ENCODE results near the gene MRPL34. TPM values are rescaled to one million over a fixed set of nuclear protein-coding genes. Genes with fewer than 3 reads are reported as not detected.
A peak's percentile ranks its signal among the peaks of the same experiment; 100 is the strongest.

The MRPL34 gene
- total and polyA plus RNA-seq, 8 donors: 32.2 to 91.9 (median 39.4) TPM

- Histone ChIP-seq H3K9me3 (no peaks in the 10 kb centered on the region), H3K4me1 (peaks cover 12 to 37% of the 10 kb centered on the region in 2 donors), H3K4me3 (no peak overlapping the region), H3K27me3 (no peaks in the 10 kb centered on the region), H3K27ac (no peak overlapping the region), H3K36me3 (peaks cover 0 to 8% of the 10 kb centered on the region in 2 donors)
- no peak for TF ChIP-seq CTCF (IDR thresholded peaks at IDR 0.05)
- peak in 1 of 4 donors; percentile 34 for DNase-seq
- ATAC-seq: no peak
- intact Hi-C loops (cut with DNase I): no loop called here
Measured at GRCh38 chr19:17339088-17339741, 33.5 kb downstream of the MRPL34 start.

DNA sequence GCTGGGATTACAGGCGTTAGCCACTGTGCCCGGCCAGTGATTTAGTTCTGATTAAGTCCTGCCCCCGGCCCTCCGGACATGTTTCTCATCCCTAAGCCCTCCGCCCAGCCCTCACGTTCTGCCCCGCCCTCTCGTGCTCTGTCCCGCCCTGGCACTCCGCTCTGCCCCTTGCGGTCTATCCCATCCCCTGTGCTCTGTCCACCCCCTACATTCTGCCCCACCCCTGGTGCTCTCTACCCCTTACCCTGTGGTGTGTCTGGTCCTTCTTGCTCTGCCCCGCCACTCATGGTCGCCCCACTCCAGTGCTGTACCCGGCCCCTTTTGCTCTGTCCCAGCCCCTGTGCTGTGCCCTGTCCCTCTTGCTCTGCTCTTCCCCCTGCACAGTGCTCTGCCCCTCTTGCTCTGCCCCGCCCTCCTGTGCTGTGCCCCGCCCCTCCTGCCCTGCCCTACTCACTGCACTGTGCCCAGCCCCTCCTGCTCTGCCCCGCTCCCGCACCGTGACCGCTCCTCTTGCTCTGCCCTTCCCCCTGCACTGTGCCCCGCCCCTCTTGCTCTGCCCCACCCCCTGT is 34.7 kb downstream of the MRPL34 start:
- ATAC-seq (no peak), DNase-seq (peak in 1 of 4 donors; percentile 28)
- H3K9me3 ChIP-seq: no peaks in the 10 kb centered on the region
- intact Hi-C loops (cut with DNase I): no loop called here
- H3K27me3 ChIP-seq: no peaks in the 10 kb centered on the region
- peaks cover 12 to 28% of the 10 kb centered on the region in 2 donors for H3K4me1 ChIP-seq
- no peak overlapping the region for H3K4me3 ChIP-seq
- peaks cover 0 to 8% of the 10 kb centered on the region in 2 donors for H3K36me3 ChIP-seq
- H3K27ac ChIP-seq: no peak overlapping the region
- no peak for TF ChIP-seq CTCF (IDR thresholded peaks at IDR 0.05)

DNA sequence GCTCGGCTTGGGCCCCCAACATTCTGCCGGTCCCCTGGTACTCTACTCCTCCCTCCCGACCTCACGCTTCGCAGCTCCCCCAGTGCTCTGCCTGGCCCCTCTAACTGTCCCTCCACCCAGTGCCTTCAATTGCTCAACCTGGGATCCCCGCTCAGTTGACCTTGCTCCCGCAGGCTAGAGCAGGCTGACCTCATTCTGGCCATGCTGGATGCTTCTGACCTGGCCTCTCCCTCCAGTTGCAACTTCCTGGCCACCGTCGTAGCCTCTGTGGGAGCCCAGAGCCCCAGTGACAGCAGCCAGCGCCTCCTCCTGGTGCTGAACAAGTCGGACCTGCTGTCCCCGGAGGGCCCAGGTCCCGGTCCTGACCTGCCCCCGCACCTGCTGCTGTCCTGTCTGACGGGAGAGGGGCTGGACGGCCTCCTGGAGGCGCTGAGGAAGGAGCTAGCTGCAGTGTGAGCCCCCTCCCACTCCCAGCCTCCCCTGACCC is 35.2 kb downstream of the MRPL34 start:
- no peak overlapping the region for H3K4me3 ChIP-seq
- peaks cover 0 to 8% of the 10 kb centered on the region in 2 donors for H3K36me3 ChIP-seq
- H3K9me3 ChIP-seq: no peaks in the 10 kb centered on the region
- ATAC-seq: no peak
- H3K27ac ChIP-seq: no peak overlapping the region
- intact Hi-C loops (cut with DNase I): no loop called here
- H3K27me3 ChIP-seq: no peaks in the 10 kb centered on the region
- DNase-seq: no peak
- TF ChIP-seq CTCF (IDR thresholded peaks at IDR 0.05): no peak
- peaks cover 11 to 23% of the 10 kb centered on the region in 2 donors for H3K4me1 ChIP-seq

DNA sequence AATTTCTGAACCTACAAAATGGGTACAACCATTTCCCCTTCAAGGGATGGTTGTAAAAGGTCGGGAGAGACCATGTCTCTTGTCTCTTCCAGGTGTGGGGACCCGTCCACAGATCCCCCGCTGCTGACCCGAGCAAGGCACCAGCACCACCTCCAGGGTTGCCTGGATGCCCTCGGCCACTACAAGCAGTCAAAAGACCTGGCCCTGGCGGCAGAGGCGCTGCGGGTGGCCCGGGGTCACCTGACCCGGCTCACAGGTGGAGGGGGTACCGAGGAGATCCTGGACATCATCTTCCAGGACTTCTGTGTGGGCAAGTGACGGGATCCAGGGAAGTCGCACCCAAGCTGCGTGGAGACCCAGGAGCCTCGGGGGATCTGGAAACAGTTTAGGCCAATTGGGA is 35.7 kb downstream of the MRPL34 start:
- H3K4me3 ChIP-seq: no peak overlapping the region
- DNase-seq: no peak
- intact Hi-C loops (cut with DNase I): no loop called here
- TF ChIP-seq CTCF (IDR thresholded peaks at IDR 0.05): no peak
- H3K4me1 ChIP-seq: peaks cover 6 to 23% of the 10 kb centered on the region in 2 donors
- no peaks in the 10 kb centered on the region for H3K27me3 ChIP-seq
- no peaks in the 10 kb centered on the region for H3K9me3 ChIP-seq
- ATAC-seq: no peak
- no peak overlapping the region for H3K27ac ChIP-seq
- H3K36me3 ChIP-seq: peaks cover 0 to 8% of the 10 kb centered on the region in 2 donors

GRCh38 chr19:17341845-17342244 is 36.2 kb downstream of the MRPL34 start:
- no peaks in the 10 kb centered on the region for H3K9me3 ChIP-seq
- no peak for DNase-seq
- TF ChIP-seq CTCF (IDR thresholded peaks at IDR 0.05): no peak
- H3K27me3 ChIP-seq: no peaks in the 10 kb centered on the region
- H3K36me3 ChIP-seq: peaks cover 0 to 8% of the 10 kb centered on the region in 2 donors
- peaks cover 6 to 26% of the 10 kb centered on the region in 2 donors for H3K4me1 ChIP-seq
- H3K4me3 ChIP-seq: no peak overlapping the region
- no peak for ATAC-seq
- intact Hi-C loops (cut with DNase I): no loop called here
- no peak overlapping the region for H3K27ac ChIP-seq

Measured in left lung (tissue), 10 donors.